Lower leg skin (tissue), 3 donors: Measurements from ENCODE around the gene GAL.

Experiments
- POLR2A ChIP-seq, 2 donors: fragments of 450-650 bp; IDR thresholded peaks; one replicate each; pipeline ENCODE4 v1.6.1; 2016 to 2017; ENCODE audit warnings: antibody characterized with exemption in 2 of 2, mild to moderate bottlenecking in 1 of 2, moderate library complexity in 1 of 2
- TF ChIP-seq, protein P1 (sequence below), 3 donors: fragments of 450-650 bp; IDR thresholded peaks; one replicate each; pipeline ENCODE4 v1.5.1; 2016; ENCODE audit warnings: antibody characterized with exemption in 3 of 3, mild to moderate bottlenecking in 3 of 3, moderate library complexity in 2 of 3

DNA sequence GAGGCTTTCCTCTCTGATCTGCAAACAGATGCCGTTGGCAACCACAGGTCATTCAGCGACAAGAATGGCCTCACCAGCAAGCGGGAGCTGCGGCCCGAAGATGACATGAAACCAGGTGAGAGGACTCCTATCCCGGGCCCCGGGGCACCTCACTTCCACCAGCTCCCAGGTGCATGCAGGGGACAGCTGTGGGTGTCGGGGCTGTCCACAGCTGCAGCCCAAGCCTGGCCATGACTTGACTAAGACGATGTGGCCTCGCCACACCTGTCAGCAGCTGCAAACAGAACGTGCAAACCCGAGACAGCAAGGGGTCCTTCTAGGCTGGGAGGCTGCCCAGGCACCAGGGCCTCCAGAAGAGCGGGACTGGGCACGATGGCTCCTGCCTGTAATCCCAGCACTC lies 3.6 kb downstream of the GAL start:
- TF ChIP-seq, protein P1, sequence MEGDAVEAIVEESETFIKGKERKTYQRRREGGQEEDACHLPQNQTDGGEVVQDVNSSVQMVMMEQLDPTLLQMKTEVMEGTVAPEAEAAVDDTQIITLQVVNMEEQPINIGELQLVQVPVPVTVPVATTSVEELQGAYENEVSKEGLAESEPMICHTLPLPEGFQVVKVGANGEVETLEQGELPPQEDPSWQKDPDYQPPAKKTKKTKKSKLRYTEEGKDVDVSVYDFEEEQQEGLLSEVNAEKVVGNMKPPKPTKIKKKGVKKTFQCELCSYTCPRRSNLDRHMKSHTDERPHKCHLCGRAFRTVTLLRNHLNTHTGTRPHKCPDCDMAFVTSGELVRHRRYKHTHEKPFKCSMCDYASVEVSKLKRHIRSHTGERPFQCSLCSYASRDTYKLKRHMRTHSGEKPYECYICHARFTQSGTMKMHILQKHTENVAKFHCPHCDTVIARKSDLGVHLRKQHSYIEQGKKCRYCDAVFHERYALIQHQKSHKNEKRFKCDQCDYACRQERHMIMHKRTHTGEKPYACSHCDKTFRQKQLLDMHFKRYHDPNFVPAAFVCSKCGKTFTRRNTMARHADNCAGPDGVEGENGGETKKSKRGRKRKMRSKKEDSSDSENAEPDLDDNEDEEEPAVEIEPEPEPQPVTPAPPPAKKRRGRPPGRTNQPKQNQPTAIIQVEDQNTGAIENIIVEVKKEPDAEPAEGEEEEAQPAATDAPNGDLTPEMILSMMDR (IDR thresholded peaks at IDR 0.05) = no peak
- no peak for TF ChIP-seq POLR2A (IDR thresholded peaks at IDR 0.05)
